Endothelial cell of umbilical vein (primary cell): ENCODE measurements around the gene RASL10B. TPM values are rescaled to one million over a fixed set of nuclear protein-coding genes. Genes with fewer than 3 reads are reported as not detected.

Source experiments
- BruUV-seq: library from RNA; stranded (reverse); fragments of 400-500 nt; replicated peaks from 2 replicates; lab custom pipeline; 2021; lab: Mats Ljungman, UMichigan
- CTCF ChIA-PET: fragments of 300-600, 350-600 bp; sonication (Branson Sonifier 250); formaldehyde crosslinking; loops from one replicate; lab custom pipeline; 2021; ENCODE audit warnings: antibody characterized with exemption, inconsistent platforms; lab: Charles Lee
- POLR2A ChIA-PET: fragments of 300-600, 350-600 bp; sonication (Branson Sonifier 250); formaldehyde crosslinking; loops from one replicate; lab custom pipeline; 2021; ENCODE audit warnings: antibody characterized with exemption, inconsistent platforms; lab: Charles Lee
- DNase-seq: peaks from one replicate; pipeline ENCODE4 v3.0.0-alpha.2; 2011; ENCODE audit warnings: low read depth, low spot score
- FAIRE-seq: peaks from 2 replicates; lab custom pipeline; 2011; peaks lifted over from hg19 to GRCh38; lab: Jason Lieb, UNC
- H2AFZ ChIP-seq: 2 replicates; pipeline ENCODE4 v1.6.0; 2012; ENCODE audit warnings: low read depth, low read length, control low read depth, inconsistent platforms
- H3K27ac ChIP-seq: 2 replicates; pipeline ENCODE4 v1.5.1; 2011; ENCODE audit warnings: low read depth, mild to moderate bottlenecking, control low read depth, low read length, moderate library complexity; ENCODE audit not compliant: insufficient read depth
- H3K27me3 ChIP-seq, 2 experiments: 2 replicates each; pipeline versions ENCODE4 v1.6.0 to v1.6.1; 2011; ENCODE audit warnings: low read length in 2 of 2, mixed read lengths in 1 of 2; ENCODE audit not compliant: control insufficient read depth in 2 of 2, insufficient read depth in 2 of 2
- H3K36me3 ChIP-seq, 2 experiments: 2 replicates in 1 of 2; 3 replicates in 1 of 2; pipeline ENCODE4 v1.5.1; 2011; ENCODE audit warnings: low read length in 2 of 2, mild to moderate bottlenecking in 1 of 2, moderate library complexity in 1 of 2; ENCODE audit not compliant: control insufficient read depth in 2 of 2, insufficient read depth in 2 of 2; ENCODE audit errors: extremely low read depth in 1 of 2
- H3K4me1 ChIP-seq: 3 replicates; pipeline ENCODE4 v1.5.1; 2011; ENCODE audit warnings: mild to moderate bottlenecking, low read length; ENCODE audit not compliant: control insufficient read depth, insufficient read depth; ENCODE audit errors: extremely low read depth
- H3K4me2 ChIP-seq: 2 replicates; pipeline ENCODE4 v1.6.1; 2011; ENCODE audit warnings: low read length, control low read depth, mixed read lengths; ENCODE audit not compliant: insufficient read depth
- H3K4me3 ChIP-seq, 3 experiments: fragments of 200-600 bp in 1 of 3; sonication (generic), shearing (Covaris generic) in 1 of 3; replicated peaks in 1 of 3; 2 replicates each; pipeline ENCODE4 v1.5.1; 2011 to 2016; ENCODE audit warnings: control low read depth in 3 of 3, low read length in 3 of 3, mild to moderate bottlenecking in 2 of 3, inconsistent platforms in 1 of 3, low read depth in 1 of 3, moderate library complexity in 1 of 3; ENCODE audit not compliant: insufficient read depth in 1 of 3
- H3K79me2 ChIP-seq: 2 replicates; pipeline ENCODE4 v1.6.0; 2012; ENCODE audit warnings: low read length, inconsistent platforms; ENCODE audit not compliant: control insufficient read depth, insufficient read depth
- H3K9ac ChIP-seq: replicated peaks from 2 replicates; pipeline ENCODE3; 2011; ENCODE audit warnings: low read length, control low read depth; ENCODE audit not compliant: insufficient read depth; ENCODE audit errors: extremely low read depth
- H3K9me1 ChIP-seq: replicated peaks from 3 replicates; pipeline ENCODE4 v1.6.0; 2011; ENCODE audit warnings: mild to moderate bottlenecking, low read length; ENCODE audit not compliant: control insufficient read depth, insufficient read depth; ENCODE audit errors: extremely low read depth
- H3K9me3 ChIP-seq: replicated peaks from 2 replicates; pipeline ENCODE4 v1.5.1; 2012; ENCODE audit warnings: low read length, inconsistent platforms; ENCODE audit not compliant: control insufficient read depth, insufficient read depth
- H4K20me1 ChIP-seq: replicated peaks from 2 replicates; pipeline ENCODE3; 2011; ENCODE audit warnings: mild to moderate bottlenecking, low read length; ENCODE audit not compliant: control insufficient read depth, insufficient read depth; ENCODE audit errors: extremely low read depth
- EZH2 ChIP-seq: IDR thresholded peaks from 2 replicates; pipeline ENCODE4 v1.6.1; 2012; ENCODE audit warnings: borderline replicate concordance, low read depth, mild to moderate bottlenecking, moderate library complexity, low read length, inconsistent platforms; ENCODE audit not compliant: severe bottlenecking
- FOS ChIP-seq: IDR thresholded peaks from 2 replicates; pipeline ENCODE4 v1.6.1; 2011; ENCODE audit warnings: mild to moderate bottlenecking, low read length, moderate library complexity, borderline replicate concordance; ENCODE audit not compliant: insufficient read depth
- GATA2 ChIP-seq: IDR thresholded peaks from 2 replicates; pipeline ENCODE4 v1.7.0; 2011; ENCODE audit warnings: low read depth, mild to moderate bottlenecking, moderate library complexity, mixed read lengths, low read length; ENCODE audit not compliant: insufficient read length, insufficient read depth
- JUN ChIP-seq: IDR thresholded peaks from 2 replicates; pipeline ENCODE4 v1.6.1; 2011; ENCODE audit warnings: borderline replicate concordance, low read depth; ENCODE audit not compliant: insufficient read length, insufficient read depth
- MAX ChIP-seq: IDR thresholded peaks from 2 replicates; pipeline ENCODE4 v1.6.1; 2011; ENCODE audit not compliant: insufficient read depth, insufficient read length
- MYC ChIP-seq: IDR thresholded peaks from one replicate; pipeline ENCODE4 v1.6.1; 2011; ENCODE audit warnings: mild to moderate bottlenecking, low read depth, low read length
- POLR2A ChIP-seq: IDR thresholded peaks from 2 replicates; pipeline ENCODE4 v1.6.1; 2012; ENCODE audit warnings: low read depth, mild to moderate bottlenecking, control low read depth, low read length
- POLR2AphosphoS5 ChIP-seq: IDR thresholded peaks from 2 replicates; pipeline ENCODE4 v1.6.1; 2012; ENCODE audit warnings: low read depth, mild to moderate bottlenecking, control low read depth, low read length, moderate library complexity; ENCODE audit not compliant: insufficient read depth
- dilution Hi-C: fragments of 300-500 bp; cut with MboI; formaldehyde crosslinking; loops from one replicate; pipeline ENCODE4 v1.15.0; 2019; ENCODE audit warnings: low sequenced_read_pairs; ENCODE audit not compliant: extremely low pct_ligation_motif_present
- intact Hi-C: fragments of 100-400 bp; cut with micrococcal nuclease; formaldehyde crosslinking; loops from one replicate; pipeline ENCODE4 v1.10.0; 2022
- polyA plus RNA-seq, 4 experiments: library from polyadenylated mRNA; depleted of rRNA in 3 of 4; stranded (reverse) in 3 of 4; unstranded in 1 of 4; fragments of >200 nt; gene quantifications; 2 replicates each; pipeline versions ENCODE4 v1.2.1 to v1.2.3, GENCODE V29; 2011 to 2012; ENCODE audit warnings: missing spikeins in 1 of 4
- total RNA-seq: library from RNA; stranded (reverse); gene quantifications from 2 replicates; pipeline ENCODE4 v1.2.3, GENCODE V29; 2021
- TF ChIP-seq, protein P1 (sequence below), 2 donors: IDR thresholded peaks; 1 replicate in 1 of 2; 2 replicates in 1 of 2; pipeline ENCODE4 v1.5.1; 2011; ENCODE audit warnings: low read length in 2 of 2, mild to moderate bottlenecking in 2 of 2, moderate library complexity in 2 of 2, control low read depth in 1 of 2, inconsistent platforms in 1 of 2, low read depth in 1 of 2; ENCODE audit not compliant: insufficient read depth in 1 of 2; ENCODE audit errors: extremely low read depth in 1 of 2

The RASL10B gene
- total and polyA plus RNA-seq, 2 donors (not counting 3 experiments of a cell fraction or from before 2014, with no cell fraction given), result 0.19 to 0.71 TPM

- Histone ChIP-seq H3K36me3 (peaks cover 0 to 4% of the 10 kb centered on the region in 2 experiments), H3K27me3 (peaks cover 3 to 6% of the 10 kb centered on the region in 2 experiments), H4K20me1 (no peaks in the 10 kb centered on the region), H3K9ac (no peak overlapping the region), H3K4me1 (peaks cover 4% of the 10 kb centered on the region), H3K9me1 (no peaks in the 10 kb centered on the region), H2AFZ (no peak overlapping the region), H3K27ac (no peak overlapping the region), H3K79me2 (no peaks in the 10 kb centered on the region), H3K9me3 (no peaks in the 10 kb centered on the region), H3K4me3 (no peak overlapping the region), H3K4me2 (no peak overlapping the region)
- FAIRE-seq (no peak), DNase-seq (no peak)
- dilution Hi-C loops, result loop anchor here (25.0 kb wide), 1 partner anchor 118 kb away; no protein-coding TSS in a partner anchor
- BruUV-seq, result no TSS peak
- TF ChIP-seq MYC (no peak), POLR2A (no peak), POLR2AphosphoS5 (no peak), FOS (no peak), JUN (no peak), GATA2 (no peak), EZH2 (no peak), MAX (no peak)
- TF ChIP-seq, protein P1, sequence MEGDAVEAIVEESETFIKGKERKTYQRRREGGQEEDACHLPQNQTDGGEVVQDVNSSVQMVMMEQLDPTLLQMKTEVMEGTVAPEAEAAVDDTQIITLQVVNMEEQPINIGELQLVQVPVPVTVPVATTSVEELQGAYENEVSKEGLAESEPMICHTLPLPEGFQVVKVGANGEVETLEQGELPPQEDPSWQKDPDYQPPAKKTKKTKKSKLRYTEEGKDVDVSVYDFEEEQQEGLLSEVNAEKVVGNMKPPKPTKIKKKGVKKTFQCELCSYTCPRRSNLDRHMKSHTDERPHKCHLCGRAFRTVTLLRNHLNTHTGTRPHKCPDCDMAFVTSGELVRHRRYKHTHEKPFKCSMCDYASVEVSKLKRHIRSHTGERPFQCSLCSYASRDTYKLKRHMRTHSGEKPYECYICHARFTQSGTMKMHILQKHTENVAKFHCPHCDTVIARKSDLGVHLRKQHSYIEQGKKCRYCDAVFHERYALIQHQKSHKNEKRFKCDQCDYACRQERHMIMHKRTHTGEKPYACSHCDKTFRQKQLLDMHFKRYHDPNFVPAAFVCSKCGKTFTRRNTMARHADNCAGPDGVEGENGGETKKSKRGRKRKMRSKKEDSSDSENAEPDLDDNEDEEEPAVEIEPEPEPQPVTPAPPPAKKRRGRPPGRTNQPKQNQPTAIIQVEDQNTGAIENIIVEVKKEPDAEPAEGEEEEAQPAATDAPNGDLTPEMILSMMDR (IDR thresholded peaks at IDR 0.05; ENCODE audit: extremely low read depth in 1 of 2, insufficient read depth in 1 of 2, low read depth in 1 of 2, low read length in 2 of 2), result no peak
- intact Hi-C loops, result no loop called here
- POLR2A ChIA-PET, result no interaction called here
- CTCF ChIA-PET, result interaction anchor here (1.1 to 2.1 kb wide), 3 partner anchors 9 to 17 kb away, joined by 3 to 16 read pairs (median 3); no protein-coding TSS in a partner anchor
Measured at GRCh38 chr17:35730400-35731005, 936 bp upstream of the RASL10B start.
